GM18508 (cell line): ENCODE data around the gene LRFN5.
"Not testable (repeated sequence)": the region's sequence is repeated elsewhere in the genome, so short reads cannot be mapped to it uniquely, and the experiment has no call there.

Experiments
- ATAC-seq: cut with Tn5 transposase; IDR thresholded peaks from one replicate; pipeline ENCODE4 v1.9.1; 2021; ENCODE audit warnings: moderate number of reproducible peaks; ENCODE audit not compliant: insufficient read depth, unreplicated experiment

The LRFN5 gene

DNA sequence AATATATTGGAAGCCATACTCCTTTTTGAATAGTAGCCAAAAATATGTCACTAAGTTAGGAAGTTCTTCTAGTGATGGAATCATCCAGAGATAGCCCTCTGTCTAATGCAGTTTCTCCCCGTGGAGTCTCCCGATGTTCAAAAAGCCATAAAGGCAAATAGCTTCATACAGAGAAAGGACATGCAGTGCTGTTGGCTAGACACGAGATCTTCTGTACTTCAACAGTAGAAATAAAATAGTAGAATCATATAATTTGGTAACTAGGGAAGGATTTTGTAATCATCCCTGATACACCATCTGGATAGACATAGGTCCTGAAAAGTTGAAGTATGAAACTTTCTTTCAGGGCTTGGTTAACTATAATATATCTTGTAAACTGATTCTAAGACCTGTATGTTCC, 27.6 kb downstream of the LRFN5 start:
- no peak for ATAC-seq

DNA sequence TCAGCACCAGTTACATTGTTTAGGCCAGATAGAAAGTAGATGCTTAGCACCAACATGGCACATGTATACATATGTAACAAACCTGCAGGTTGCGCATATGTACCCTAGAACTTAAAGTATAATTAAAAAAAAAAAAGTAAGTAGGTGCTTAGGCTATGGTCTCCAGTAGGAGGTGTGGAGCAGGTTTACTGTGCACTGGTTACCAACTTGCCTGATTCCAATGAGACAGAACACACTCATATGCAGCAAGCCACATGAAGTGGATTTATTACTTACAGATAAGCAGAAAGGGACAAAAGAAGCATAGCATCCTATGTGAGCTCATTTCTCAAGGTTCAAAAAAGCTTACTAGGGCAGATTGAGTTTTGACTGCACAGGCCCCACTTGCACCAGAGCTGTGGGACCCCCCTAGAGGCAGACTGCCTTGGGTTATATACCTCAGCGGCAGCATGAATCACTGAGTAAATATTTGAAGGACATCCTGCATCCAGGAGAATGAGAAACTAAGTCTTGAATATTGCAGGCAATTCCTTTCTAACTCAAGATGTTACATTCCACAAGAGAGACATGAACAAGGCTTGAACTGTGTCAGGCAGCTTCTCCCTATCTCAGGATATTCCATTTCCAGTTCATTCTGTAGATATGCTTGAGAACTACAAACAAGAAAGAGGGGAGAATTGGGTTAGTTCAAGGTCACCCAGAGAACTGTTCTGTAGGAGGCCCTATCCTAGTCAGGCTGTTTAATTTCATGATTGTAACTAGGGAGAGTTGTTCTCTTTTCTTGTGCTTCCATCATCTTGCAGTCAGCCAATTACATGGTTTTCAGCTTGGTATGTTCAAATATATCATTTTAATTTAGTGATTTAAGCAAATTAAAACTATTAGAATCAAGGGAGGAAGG, 30.1 kb downstream of the LRFN5 start:
- no peak for ATAC-seq

- ATAC-seq, result no peak
Measured at GRCh38 chr14:41641690-41642089, 35.0 kb downstream of the LRFN5 start.

DNA sequence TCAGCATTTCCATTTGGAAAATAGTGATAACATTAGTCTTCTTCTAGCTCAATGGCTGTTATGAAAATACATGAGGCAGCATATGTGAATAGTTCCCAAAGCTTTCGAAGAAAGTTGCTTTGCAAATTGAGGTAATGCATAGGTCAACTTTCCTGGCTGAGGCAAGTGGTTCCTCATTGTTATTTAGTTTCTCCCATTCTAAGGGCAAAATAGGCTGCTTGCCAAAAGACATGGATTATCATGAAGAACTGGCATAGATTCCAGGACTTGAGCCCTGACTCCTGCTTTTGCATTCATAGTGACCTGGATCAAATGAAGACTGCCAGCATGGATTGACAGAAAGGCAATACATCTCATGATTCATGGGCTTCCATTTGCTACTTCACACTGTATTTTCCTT, 35.7 kb downstream of the LRFN5 start:
- no peak for ATAC-seq

- no peak for ATAC-seq
Measured at GRCh38 chr14:41642789-41643188, 36.1 kb downstream of the LRFN5 start.

DNA sequence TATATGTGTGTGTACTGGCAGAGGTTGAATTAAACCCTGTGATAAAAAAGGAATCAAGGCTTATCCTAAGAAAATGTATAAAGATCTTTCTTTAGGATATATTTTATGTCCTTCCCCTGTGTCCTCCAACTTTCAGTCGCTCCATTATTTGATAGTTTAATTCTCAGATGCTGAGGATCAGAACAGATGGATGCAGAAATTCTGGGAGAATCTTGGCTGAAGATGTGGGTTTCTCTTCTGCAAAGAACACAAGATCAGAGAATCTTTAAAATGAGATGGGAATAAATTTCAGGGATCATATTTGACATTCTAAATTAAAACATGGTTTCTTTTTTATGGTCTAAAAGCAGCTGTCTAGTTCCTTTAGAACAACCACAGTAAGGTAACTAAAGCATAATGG, 37.9 kb downstream of the LRFN5 start:
- no peak for ATAC-seq

DNA sequence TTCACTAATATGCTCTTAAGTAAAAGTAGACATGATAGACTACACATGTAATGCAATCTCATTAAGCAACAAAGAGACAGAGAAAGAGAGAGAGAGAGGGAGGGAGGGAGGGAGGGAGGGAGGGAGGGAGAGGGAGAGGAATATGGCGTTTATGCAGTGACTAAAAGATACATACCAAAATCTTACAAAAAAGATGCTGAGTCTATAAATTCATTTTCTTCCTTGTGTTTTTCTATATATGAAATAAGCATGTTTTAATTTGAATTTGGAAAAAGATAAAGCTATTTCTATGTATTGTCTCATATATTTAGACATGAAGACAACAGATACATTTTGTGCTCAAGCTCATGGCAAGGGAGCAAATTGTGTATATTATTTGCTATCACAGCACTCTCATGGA, 44.1 kb downstream of the LRFN5 start:
- no peak for ATAC-seq

GRCh38 chr14:41654196-41654595, 47.5 kb downstream of the LRFN5 start:
- no peak for ATAC-seq

DNA sequence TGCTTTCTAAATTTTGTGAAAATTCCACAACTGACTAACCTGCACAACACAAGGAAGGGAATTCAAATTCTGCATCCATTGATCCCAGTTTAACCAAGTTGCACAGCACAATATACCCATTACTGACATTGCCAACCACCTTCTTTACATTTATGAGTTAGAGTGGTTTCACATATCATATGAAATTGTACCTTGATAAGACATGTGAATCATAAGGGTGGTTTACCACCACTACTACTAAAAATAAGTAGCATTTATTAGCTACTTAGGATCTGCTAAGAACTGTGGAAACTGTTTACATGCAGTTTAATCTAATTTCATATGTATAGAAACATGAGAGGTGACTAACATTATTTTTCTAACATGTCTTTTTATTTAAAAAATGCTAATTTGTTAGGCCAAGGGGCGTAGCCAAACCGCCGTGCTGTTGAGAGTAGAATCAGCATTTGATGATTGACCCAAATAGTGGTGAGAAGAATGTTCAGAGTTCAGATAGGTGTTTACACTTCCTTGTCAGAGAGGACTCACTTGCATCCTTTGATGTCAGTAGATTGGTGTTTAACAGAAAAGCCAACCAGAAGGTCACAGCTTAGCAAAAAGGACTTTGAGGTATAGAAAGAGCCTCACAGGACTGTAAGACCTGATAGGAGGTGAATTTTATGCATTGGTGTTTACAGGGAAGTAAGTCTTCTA, 56.2 kb downstream of the LRFN5 start:
- no peak for ATAC-seq

DNA sequence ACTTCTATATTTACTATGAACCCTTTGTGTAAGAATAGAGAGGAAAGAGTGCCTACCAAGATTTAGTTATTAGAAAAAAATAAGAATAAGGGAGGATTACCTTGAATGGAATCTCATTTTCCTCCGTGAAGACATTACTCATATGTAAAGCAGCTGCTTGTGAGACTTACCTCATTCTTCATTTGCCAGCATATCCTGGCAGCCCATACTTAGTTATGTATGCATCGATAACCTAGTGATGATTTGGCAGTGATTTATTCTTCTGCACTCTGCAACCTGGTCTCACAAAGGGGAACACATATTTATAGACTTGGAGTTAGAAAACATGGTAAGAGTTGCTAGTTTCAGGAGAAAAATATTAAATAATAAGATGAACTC, 56.8 kb downstream of the LRFN5 start:
- no peak for ATAC-seq

- no peak for ATAC-seq
Measured at GRCh38 chr14:41666301-41666700, 59.6 kb downstream of the LRFN5 start.

- no peak for ATAC-seq
Measured at GRCh38 chr14:41668356-41668755, 61.7 kb downstream of the LRFN5 start.

- ATAC-seq, result not testable (repeated sequence)
Measured at GRCh38 chr14:41673601-41674000, 66.9 kb downstream of the LRFN5 start.

- not testable (repeated sequence) for ATAC-seq
Measured at GRCh38 chr14:41674511-41674971, 67.9 kb downstream of the LRFN5 start.

DNA sequence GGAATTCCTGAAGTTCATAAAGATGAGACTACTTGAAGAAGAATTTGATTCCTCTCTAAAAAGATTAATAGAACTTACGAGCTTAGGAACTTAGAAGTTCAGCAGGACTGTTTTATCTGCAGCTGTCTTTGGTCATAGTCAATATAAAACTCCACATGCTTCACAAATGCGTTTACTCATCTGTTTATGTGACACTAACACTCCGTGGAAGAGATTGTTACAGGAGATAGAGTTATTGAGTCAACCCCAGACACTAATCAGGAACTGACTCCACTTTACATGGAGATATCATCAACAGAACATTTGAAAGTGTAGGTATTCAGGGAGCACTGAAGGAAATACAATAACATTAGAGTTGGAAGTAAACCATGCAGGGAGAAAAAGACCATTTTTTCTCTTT, 92.8 kb downstream of the LRFN5 start:
- no peak for ATAC-seq

DNA sequence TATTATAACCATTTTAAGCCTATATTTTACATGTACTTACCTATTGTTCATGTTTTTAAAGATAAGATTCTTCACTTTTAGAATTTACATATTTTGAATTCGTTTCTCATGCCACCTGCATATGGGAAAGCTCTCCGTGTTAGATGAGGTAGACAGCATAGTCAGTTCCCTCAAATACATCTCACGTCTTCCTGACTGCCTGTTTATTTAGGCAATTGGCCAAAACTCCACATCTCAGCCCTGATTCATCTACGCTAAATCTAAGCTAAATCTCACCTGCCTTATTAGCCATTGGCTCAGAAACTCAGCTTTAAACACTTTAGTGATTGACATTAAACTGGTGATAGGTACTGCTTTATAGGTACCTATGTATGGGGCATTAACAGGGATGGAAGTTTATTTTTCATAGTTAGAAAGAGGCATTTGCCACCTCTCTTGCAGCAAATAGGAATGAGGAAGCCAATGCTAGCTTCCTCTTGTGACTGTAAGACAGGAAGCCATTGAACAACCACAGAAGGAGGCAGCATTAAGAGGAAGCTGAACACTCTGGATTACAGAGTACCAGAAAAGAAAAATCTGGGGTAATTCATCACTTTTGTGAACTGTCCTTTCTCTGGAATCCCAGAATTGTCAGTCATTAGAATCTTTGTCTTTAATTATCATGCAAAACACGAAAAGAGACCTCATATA, 111.9 kb downstream of the LRFN5 start:
- ATAC-seq, result no peak

DNA sequence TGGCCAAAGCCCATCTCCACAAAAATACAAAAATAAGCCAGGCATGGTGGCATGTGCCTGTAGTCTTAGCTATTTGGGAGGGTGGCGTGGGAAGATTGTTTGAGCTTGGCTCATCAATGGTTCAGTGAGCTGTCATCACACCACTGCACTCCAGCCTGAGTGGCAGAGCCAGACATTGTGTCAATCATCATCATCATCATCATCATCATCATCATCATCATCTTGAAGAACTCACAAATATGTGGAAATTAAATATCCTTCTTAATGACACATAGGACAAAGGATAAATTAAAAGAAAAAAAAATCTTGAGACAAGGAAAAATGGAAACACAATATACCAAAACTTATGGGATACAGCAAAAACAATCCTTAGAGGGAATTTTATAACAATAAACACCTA, 132.5 kb downstream of the LRFN5 start:
- no peak for ATAC-seq

DNA sequence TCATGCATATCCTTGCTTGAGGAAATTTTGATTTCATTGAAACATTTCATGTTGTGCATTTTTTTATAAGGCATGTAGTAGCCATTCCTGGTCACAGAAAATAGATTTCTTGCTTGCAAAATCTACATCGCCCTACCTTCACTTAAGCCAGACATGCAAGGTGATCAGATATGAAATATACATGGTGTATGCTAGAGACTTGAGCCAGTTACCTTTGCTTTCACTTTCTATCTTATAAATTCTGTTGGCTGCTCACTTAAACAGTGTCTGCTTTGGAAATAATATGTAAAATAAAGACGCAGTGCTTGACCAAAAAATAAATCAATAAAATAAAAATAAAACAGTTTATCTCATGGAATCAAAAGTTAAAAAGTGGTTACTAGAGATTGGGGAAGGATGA, 136.5 kb downstream of the LRFN5 start:
- no peak for ATAC-seq

DNA sequence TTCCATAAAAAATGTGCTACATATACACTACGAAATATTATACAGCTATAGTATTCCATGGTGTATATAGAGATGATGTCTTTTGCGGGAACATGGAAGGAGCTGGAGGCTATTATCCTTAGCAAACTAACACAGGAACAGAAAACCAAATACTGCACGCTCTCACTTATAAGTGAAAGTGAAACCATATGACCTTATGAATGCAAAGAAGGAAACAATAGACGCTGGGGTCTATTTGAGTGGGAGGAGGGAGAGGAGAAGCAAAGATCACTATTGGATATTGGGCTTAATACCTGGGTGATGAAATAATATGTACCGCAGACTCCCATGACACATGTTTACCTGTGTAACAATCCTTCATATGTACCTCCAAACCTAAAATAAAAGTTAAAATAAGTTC, 142.8 kb downstream of the LRFN5 start:
- peak; percentile 90 for ATAC-seq

GRCh38 chr14:41750575-41750974, 143.9 kb downstream of the LRFN5 start:
- not testable (repeated sequence) for ATAC-seq
